ENCODE data around the gene SZRD1. TPM values are rescaled to one million over a fixed set of nuclear protein-coding genes. Genes with fewer than 3 reads are reported as not detected.

Gene SZRD1
- total RNA-seq, 1 experiment from 2014 or later, result 51.4 TPM

DNA sequence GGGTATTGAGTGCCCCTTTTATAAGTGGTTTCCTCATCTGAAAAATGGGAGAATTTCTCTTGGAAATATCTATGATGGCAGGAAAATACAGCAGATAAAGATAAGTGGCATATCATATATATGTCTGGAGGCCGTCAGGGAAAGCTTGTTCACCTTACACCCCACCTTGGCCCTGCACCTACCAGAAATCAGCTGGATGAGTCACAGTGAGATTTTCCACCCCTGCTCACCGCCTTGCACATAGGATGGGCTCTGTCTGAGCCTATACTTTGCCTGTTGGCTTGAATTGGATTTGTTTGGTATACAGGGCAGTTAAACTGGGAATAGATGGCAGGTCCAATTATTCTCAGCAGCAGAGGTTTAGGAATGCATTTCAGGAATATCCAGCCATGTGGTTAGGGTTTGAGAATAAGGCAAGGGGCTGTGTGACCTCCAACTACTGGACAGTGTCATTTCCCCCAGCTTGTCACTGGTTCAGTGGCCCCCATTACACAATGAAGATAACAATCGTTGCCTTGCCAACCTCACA, 70.0 kb downstream of the SZRD1 start, which contains the start of gene SPATA21:
SPATA21 (minus strand) TSS at position 479 of the 529 bp plus-strand sequence. CDS start 6,053 bp downstream, outside the sequence.
- no peak for DNase-seq (ENCODE audit: extremely low read depth, low read depth)

DNA sequence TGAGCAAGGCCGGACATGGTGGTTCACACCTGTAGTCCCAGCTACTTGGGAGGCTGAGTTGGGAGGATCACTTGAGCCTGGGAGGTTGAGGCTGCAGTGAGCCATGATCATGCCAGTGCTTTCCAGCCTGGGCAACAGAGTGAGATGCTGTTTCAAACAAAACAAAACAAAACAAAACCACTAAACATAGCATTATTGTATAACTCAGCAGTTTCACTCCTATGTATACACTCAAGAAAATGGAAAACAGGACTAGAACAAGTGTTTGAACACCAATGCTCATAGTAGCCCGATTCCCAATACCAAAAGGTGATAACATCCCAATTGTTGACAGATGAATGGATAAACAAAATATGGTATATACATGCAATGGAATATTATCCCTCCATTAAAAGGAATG, 71.5 kb downstream of the SZRD1 start:
- DNase-seq (ENCODE audit: extremely low read depth, low read depth), result no peak

DNA sequence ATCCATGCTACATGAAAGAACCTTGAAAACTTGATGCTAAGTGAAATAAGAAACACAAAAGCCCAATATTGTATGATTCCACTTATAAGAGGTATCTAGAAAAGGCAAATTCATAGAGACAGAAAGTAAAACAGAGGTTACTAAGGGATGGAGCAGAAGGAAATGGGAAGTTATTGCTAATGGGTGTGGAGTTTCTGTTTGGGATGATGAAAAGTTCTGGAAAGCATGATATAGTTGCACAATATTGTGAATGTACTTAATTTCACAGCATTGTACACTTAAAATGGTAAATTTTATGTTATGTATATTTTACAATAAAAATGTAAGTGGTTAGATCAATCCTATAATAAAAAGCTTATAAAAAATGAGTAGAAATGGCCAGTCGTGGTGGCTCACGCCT, 71.9 kb downstream of the SZRD1 start:
- no peak for DNase-seq (ENCODE audit: extremely low read depth, low read depth)

DNA sequence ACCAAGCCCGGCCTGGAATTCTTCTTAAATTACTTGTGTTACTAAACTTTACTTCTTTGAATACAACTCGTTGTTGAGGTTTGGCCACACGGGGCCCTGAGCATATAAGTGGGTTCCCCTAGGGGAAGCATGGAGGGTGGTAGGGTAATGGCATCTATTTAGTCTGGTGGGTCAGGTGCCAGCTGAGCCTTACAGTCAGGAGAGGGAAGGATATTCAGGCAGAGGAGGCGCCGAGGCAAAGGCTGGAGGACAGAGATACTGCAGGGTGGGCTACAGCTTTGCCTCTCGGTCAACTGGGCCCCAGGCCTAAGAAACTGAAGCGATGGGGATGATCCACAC, 73.1 kb downstream of the SZRD1 start:
- no peak for DNase-seq (ENCODE audit: extremely low read depth, low read depth)

- peak; percentile 84 for DNase-seq (ENCODE audit: extremely low read depth, low read depth)
Measured at GRCh38 chr1:16440470-16441281, 73.6 kb downstream of the SZRD1 start, which contains the start of gene NECAP2. Gene NECAP2 (plus strand): TSS chr1:16440724. CDS start chr1:16440762, 38 bp downstream.

- no peak for DNase-seq (ENCODE audit: extremely low read depth, low read depth)
Measured at GRCh38 chr1:16441282-16441665, 74.2 kb downstream of the SZRD1 start.

DNA sequence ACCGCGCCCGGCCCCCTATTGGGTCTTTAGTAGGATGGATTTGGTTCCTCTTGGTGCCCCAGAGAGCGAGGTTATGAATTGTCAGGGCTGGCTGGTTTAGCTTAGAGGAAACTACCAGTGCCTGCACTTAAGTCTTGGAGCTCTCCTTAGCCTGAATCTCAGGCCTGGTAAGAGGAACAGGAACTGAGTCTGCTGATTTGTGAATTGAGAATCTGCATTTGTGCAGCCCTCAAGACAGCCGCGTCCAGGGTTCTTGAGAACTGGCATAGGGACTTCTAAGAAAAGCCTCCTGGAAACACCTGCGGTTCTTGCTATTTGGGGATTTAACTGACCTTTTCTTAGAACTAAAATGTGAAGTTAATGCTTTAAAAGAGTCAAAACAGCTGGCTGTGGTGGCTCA, 75.2 kb downstream of the SZRD1 start:
- DNase-seq (ENCODE audit: extremely low read depth, low read depth), result no peak

DNA sequence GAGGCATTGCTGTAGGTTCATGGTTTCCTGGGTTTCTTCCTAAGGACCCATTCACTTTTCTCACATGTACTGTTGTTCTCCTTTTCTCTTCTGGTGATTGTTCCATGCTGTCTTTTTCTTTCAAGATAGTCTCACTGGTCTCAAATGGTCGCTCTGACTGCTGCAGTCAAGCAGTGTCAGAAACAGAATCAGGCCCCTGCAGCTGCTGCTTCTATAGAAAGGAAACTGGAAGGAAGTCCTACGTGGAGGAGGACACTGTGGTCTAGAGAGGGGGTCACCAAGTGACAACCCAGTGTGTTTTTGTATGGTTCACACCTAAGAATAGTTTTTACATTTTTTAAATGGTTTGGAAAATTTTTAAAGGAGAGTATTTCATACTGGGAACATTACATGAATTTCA, 75.9 kb downstream of the SZRD1 start:
- no peak for DNase-seq (ENCODE audit: extremely low read depth, low read depth)

- no peak for DNase-seq (ENCODE audit: extremely low read depth, low read depth)
Measured at GRCh38 chr1:16443975-16444770, 77.1 kb downstream of the SZRD1 start.

DNA sequence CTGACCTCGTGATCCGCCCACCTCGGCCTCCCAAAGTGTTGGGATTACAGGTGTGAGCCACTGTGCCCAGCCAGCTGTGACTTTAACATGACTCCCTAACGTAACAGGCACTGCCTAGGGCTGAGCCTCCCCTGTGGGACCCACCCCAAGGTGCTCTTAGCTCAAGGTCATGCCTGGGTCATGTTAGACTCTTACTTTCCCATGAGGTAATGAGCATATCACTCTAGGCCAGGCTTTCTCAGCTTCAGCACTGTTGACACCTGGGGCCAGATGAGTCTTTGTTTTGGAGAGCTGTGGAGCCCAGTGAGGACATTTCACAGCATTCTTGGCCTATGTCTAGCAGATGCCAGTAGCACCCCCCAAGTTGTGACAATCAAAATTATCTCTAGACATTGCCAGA, 78.0 kb downstream of the SZRD1 start:
- DNase-seq (ENCODE audit: extremely low read depth, low read depth), result no peak

- DNase-seq (ENCODE audit: extremely low read depth, low read depth), result no peak
Measured at GRCh38 chr1:16446116-16446515, 79.1 kb downstream of the SZRD1 start.

- DNase-seq (ENCODE audit: extremely low read depth, low read depth), result no peak
Measured at GRCh38 chr1:16447641-16448040, 80.6 kb downstream of the SZRD1 start.

Other genes with a start within 250 kb of the SZRD1 start
- 52.3 and 53.9 TPM in 2 replicates for gene EPHA2, start 211.2 kb upstream of the SZRD1 start, total RNA-seq (2014; rRNA removed; shearing (Covaris generic))
- 6.1 and 6.3 TPM in 2 replicates for gene ARHGEF19, start 154.6 kb upstream of the SZRD1 start, total RNA-seq (2014; rRNA removed; shearing (Covaris generic))
- gene CPLANE2, start 130.1 kb upstream of the SZRD1 start, total RNA-seq (2014; rRNA removed; shearing (Covaris generic)), result 3.9 and 4.0 TPM in 2 replicates
- 13.3 and 19.9 TPM in 2 replicates for gene FBXO42, start 14.8 kb upstream of the SZRD1 start, total RNA-seq (2014; rRNA removed; shearing (Covaris generic))
- not detected in 2 replicates for gene SPATA21, start 70.2 kb downstream of the SZRD1 start, total RNA-seq (2014; rRNA removed; shearing (Covaris generic))
- gene NECAP2, start 73.5 kb downstream of the SZRD1 start, total RNA-seq (2014; rRNA removed; shearing (Covaris generic)), result 24.4 and 30.8 TPM in 2 replicates
- under 0.01 TPM in 2 replicates for gene RNU1-1, start 147.0 kb downstream of the SZRD1 start, total RNA-seq (2014; rRNA removed; shearing (Covaris generic))
- gene NBPF1, start 246.3 kb downstream of the SZRD1 start, total RNA-seq (2014; rRNA removed; shearing (Covaris generic)), result 8.7 and 12.9 TPM in 2 replicates

Data from NCI-H460 (cell line).